SK-N-SH (cell line): ENCODE measurements around the gene XG. TPM values are rescaled to one million over a fixed set of nuclear protein-coding genes. Genes with fewer than 3 reads are reported as not detected.

Source experiments
- CTCF ChIA-PET: fragments of 300-600, 350-600 bp; formaldehyde crosslinking; extraction: SDS; loops from one replicate; lab custom pipeline; 2021; lab: Yijun Ruan, JAX
- POLR2A ChIA-PET: fragments of 350-600 bp; sonication (Branson Sonifier 250); formaldehyde crosslinking; extraction: SDS; loops from one replicate; lab custom pipeline; 2020; ENCODE audit warnings: antibody characterized with exemption, inconsistent platforms; lab: Yijun Ruan, JAX
- DNase-seq: peaks from one replicate; pipeline ENCODE4 v3.0.0; 2012
- H2AFZ ChIP-seq: fragments of 200-600 bp; sonication (generic); 2 replicates; pipeline ENCODE4 v1.8.1; 2016; ENCODE audit warnings: antibody characterized with exemption, mild to moderate bottlenecking, low read depth
- H3F3A ChIP-seq: fragments of 200-600 bp; sonication (generic); replicated peaks from 2 replicates; pipeline ENCODE3; 2016; ENCODE audit warnings: antibody characterized with exemption, mild to moderate bottlenecking; ENCODE audit not compliant: insufficient read depth
- H3K27ac ChIP-seq, 2 experiments: fragments of 200-500 bp in 1 of 2; fragments of 200-600 bp in 1 of 2; sonication (Bioruptor generic) in 1 of 2; sonication (generic), shearing (Covaris generic) in 1 of 2; 2 replicates each; pipeline versions ENCODE4 v1.5.1 to v1.6.1; 2014 to 2016; ENCODE audit warnings: low read depth in 2 of 2, inconsistent platforms in 1 of 2, low read length in 1 of 2, mild to moderate bottlenecking in 1 of 2, mixed read lengths in 1 of 2
- H3K27me3 ChIP-seq: fragments of 200-600 bp; sonication (generic), shearing (Covaris generic); 2 replicates; pipeline ENCODE4 v1.6.1; 2016; ENCODE audit warnings: mixed run types; ENCODE audit not compliant: insufficient read depth
- H3K36me3 ChIP-seq, 2 experiments: fragments of 200-500 bp in 1 of 2; fragments of 200-600 bp in 1 of 2; sonication (Bioruptor generic) in 1 of 2; sonication (generic) in 1 of 2; replicated peaks in 1 of 2; 2 replicates each; pipeline versions ENCODE3 to v1.5.1; 2014 to 2016; ENCODE audit warnings: low read length in 1 of 2, mild to moderate bottlenecking in 1 of 2; ENCODE audit not compliant: insufficient read depth in 2 of 2, control insufficient read depth in 1 of 2
- H3K4me1 ChIP-seq, 2 experiments: fragments of 200-500 bp in 1 of 2; fragments of 200-600 bp in 1 of 2; sonication (Bioruptor generic) in 1 of 2; sonication (generic), shearing (Covaris generic) in 1 of 2; 2 replicates each; pipeline versions ENCODE4 v1.5.1 to v1.6.1; 2014 to 2016; ENCODE audit warnings: low read depth in 1 of 2, low read length in 1 of 2, mixed run types in 1 of 2; ENCODE audit not compliant: insufficient read depth in 2 of 2, control insufficient read depth in 1 of 2
- H3K4me2 ChIP-seq: fragments of 200-600 bp; sonication (generic), shearing (Covaris generic); 2 replicates; pipeline ENCODE4 v1.6.1; 2017; ENCODE audit warnings: mixed run types
- H3K4me3 ChIP-seq, 2 experiments: fragments of 200-500 bp in 1 of 2; fragments of 200-600 bp in 1 of 2; sonication (Bioruptor generic) in 1 of 2; sonication (generic), shearing (Covaris generic) in 1 of 2; 2 replicates each; pipeline versions ENCODE4 v1.5.1 to v1.8.1; 2014 to 2016; ENCODE audit warnings: low read depth in 2 of 2, inconsistent platforms in 1 of 2, low read length in 1 of 2, mild to moderate bottlenecking in 1 of 2, mixed read lengths in 1 of 2, moderate library complexity in 1 of 2
- H3K79me2 ChIP-seq: fragments of 200-600 bp; sonication (generic); 2 replicates; pipeline ENCODE4 v1.8.1; 2017; ENCODE audit warnings: mild to moderate bottlenecking; ENCODE audit not compliant: insufficient read depth
- H3K9ac ChIP-seq: fragments of 200-600 bp; sonication (generic); 2 replicates; pipeline ENCODE4 v1.6.1; 2017; ENCODE audit warnings: mixed run types
- H3K9me2 ChIP-seq: fragments of 200-600 bp; sonication (generic); 2 replicates; pipeline ENCODE4 v1.6.1; 2017; ENCODE audit warnings: mixed run types
- H3K9me3 ChIP-seq: fragments of 200-600 bp; sonication (generic); 2 replicates; pipeline ENCODE4 v1.6.1; 2017; ENCODE audit warnings: mixed run types, mild to moderate bottlenecking, moderate library complexity
- H4K20me1 ChIP-seq: fragments of 200-600 bp; sonication (generic); 2 replicates; pipeline ENCODE4 v1.6.1; 2017; ENCODE audit warnings: mild to moderate bottlenecking, mixed run types; ENCODE audit not compliant: insufficient read depth
- ELF1 ChIP-seq: IDR thresholded peaks from 2 replicates; pipeline ENCODE4 v1.4.0; 2012
- EP300 ChIP-seq, 2 experiments: IDR thresholded peaks; 2 replicates each; pipeline versions ENCODE4 v1.4.0 to v1.6.1; 2012; ENCODE audit warnings: borderline replicate concordance in 1 of 2, low read depth in 1 of 2, low read length in 1 of 2
- EZH2phosphoT487 ChIP-seq: fragments of 200-600 bp; sonication (generic); IDR thresholded peaks from 2 replicates; pipeline ENCODE4 v1.6.1; 2017; ENCODE audit warnings: low read depth, mixed run types, mild to moderate bottlenecking, antibody characterized with exemption, moderate library complexity, borderline replicate concordance
- FOSL2 ChIP-seq: IDR thresholded peaks from 2 replicates; pipeline ENCODE4 v1.4.0; 2012; ENCODE audit warnings: low read depth, mild to moderate bottlenecking, moderate library complexity, borderline replicate concordance
- FOXJ3 ChIP-seq: sonication (generic); formaldehyde crosslinking; IDR thresholded peaks from 2 replicates; pipeline ENCODE4 v1.5.1; 2020; ENCODE audit warnings: mild to moderate bottlenecking, missing genetic modification reagents
- FOXM1 ChIP-seq: IDR thresholded peaks from 2 replicates; pipeline ENCODE4 v1.4.0; 2012; ENCODE audit warnings: low read depth, mild to moderate bottlenecking
- GABPA ChIP-seq: IDR thresholded peaks from 2 replicates; pipeline ENCODE4 v1.4.0; 2012; ENCODE audit warnings: low read depth, mild to moderate bottlenecking
- GATA2 ChIP-seq: sonication (generic); formaldehyde crosslinking; IDR thresholded peaks from 2 replicates; pipeline ENCODE4 v1.5.0; 2020; ENCODE audit warnings: mild to moderate bottlenecking, missing genetic modification reagents
- JUND ChIP-seq: IDR thresholded peaks from 2 replicates; pipeline ENCODE4 v1.4.0; 2012
- MEF2A ChIP-seq: IDR thresholded peaks from 2 replicates; pipeline ENCODE4 v1.4.0; 2012; ENCODE audit warnings: low read depth, borderline replicate concordance
- NFIC ChIP-seq: IDR thresholded peaks from 2 replicates; pipeline ENCODE4 v1.4.0; 2012; ENCODE audit warnings: borderline replicate concordance
- NRF1 ChIP-seq: IDR thresholded peaks from 2 replicates; pipeline ENCODE4 v1.6.1; 2012; ENCODE audit warnings: low read depth, mild to moderate bottlenecking, low read length
- PBX3 ChIP-seq: IDR thresholded peaks from 2 replicates; pipeline ENCODE4; 2012
- RAD21 ChIP-seq: IDR thresholded peaks from 2 replicates; pipeline ENCODE4 v1.6.1; 2012; ENCODE audit warnings: mild to moderate bottlenecking, low read length
- RCOR1 ChIP-seq: fragments of 150-350 bp; IDR thresholded peaks from 2 replicates; pipeline ENCODE4 v1.6.1; 2017; ENCODE audit warnings: antibody characterized with exemption, low read length
- RXRA ChIP-seq: IDR thresholded peaks from 2 replicates; pipeline ENCODE4 v1.4.0; 2012; ENCODE audit warnings: low read depth, mild to moderate bottlenecking, borderline replicate concordance
- TCF12 ChIP-seq: IDR thresholded peaks from 2 replicates; pipeline ENCODE4 v1.4.0; 2012
- TEAD4 ChIP-seq: IDR thresholded peaks from 2 replicates; pipeline ENCODE4 v1.4.0; 2012; ENCODE audit warnings: mild to moderate bottlenecking, borderline replicate concordance; ENCODE audit not compliant: insufficient read depth
- USF2 ChIP-seq: fragments of 150-350 bp; IDR thresholded peaks from 2 replicates; pipeline ENCODE4 v1.6.1; 2017; ENCODE audit warnings: antibody characterized with exemption, low read length, low read depth, borderline replicate concordance
- YY1 ChIP-seq: IDR thresholded peaks from 2 replicates; pipeline ENCODE4 v1.4.0; 2012; ENCODE audit warnings: low read depth, mild to moderate bottlenecking
- WGBS: methylation state at CpG from one replicate; pipeline ENCODE4 v1.1.6; 2017; ENCODE audit warnings: low lambda C conversion rate; 5-methylcytosine and 5-hydroxymethylcytosine counted together
- polyA plus RNA-seq, 3 experiments: library from polyadenylated mRNA; depleted of rRNA; stranded (reverse); fragments of >200 nt; gene quantifications; 2 replicates each; pipeline ENCODE4 v1.2.3, GENCODE V29; 2012
- TF ChIP-seq, protein P1 (sequence below): fragments of 150-350 bp; IDR thresholded peaks from 2 replicates; pipeline ENCODE4 v1.6.1; 2016; ENCODE audit warnings: mild to moderate bottlenecking, low read depth, low read length
- TF ChIP-seq, protein P2 (sequence below): IDR thresholded peaks from 2 replicates; pipeline ENCODE4 v1.4.0; 2012; ENCODE audit warnings: low read depth, borderline replicate concordance
- TF ChIP-seq, protein P3 (sequence below): IDR thresholded peaks from 2 replicates; pipeline ENCODE4 v1.4.0; 2012; ENCODE audit warnings: low read depth, borderline replicate concordance

Gene XG
- polyA plus RNA-seq, 1 of the 3 experiments (the other 2 are of a cell fraction): 0.76 TPM

GRCh38 chrX:2782778-2783177 is 30.9 kb downstream of the XG start:
- H2AFZ ChIP-seq: no peak overlapping the region
- H3K4me2 ChIP-seq: no peak overlapping the region
- no peak overlapping the region for H3K9ac ChIP-seq
- no peaks in the 10 kb centered on the region for H4K20me1 ChIP-seq
- 16% methylated on average over 4 of the region's 4 CpGs for WGBS
- no peaks in the 10 kb centered on the region for H3K9me2 ChIP-seq
- no peaks in the 10 kb centered on the region for H3K79me2 ChIP-seq
- no peaks in the 10 kb centered on the region for H3K4me1 ChIP-seq
- DNase-seq: no peak
- H3F3A ChIP-seq: no peaks in the 10 kb centered on the region
- peaks cover 10% of the 10 kb centered on the region; the same call in 1 of the 2 replicates for H3K27me3 ChIP-seq
- no peaks in the 10 kb centered on the region for H3K9me3 ChIP-seq
- no peak overlapping the region for H3K4me3 ChIP-seq
- H3K36me3 ChIP-seq: no peaks in the 10 kb centered on the region
- no peak overlapping the region for H3K27ac ChIP-seq
- TF ChIP-seq RXRA (no peak), FOSL2 (no peak), NFIC (no peak), RCOR1 (no peak), TEAD4 (no peak), EZH2phosphoT487 (no peak), FOXM1 (no peak), YY1 (no peak), FOXJ3 (no peak), GATA2 (no peak), NRF1 (no peak), ELF1 (no peak), PBX3 (no peak), USF2 (no peak), TCF12 (no peak), JUND (no peak), GABPA (no peak)
- TF ChIP-seq, protein P1, sequence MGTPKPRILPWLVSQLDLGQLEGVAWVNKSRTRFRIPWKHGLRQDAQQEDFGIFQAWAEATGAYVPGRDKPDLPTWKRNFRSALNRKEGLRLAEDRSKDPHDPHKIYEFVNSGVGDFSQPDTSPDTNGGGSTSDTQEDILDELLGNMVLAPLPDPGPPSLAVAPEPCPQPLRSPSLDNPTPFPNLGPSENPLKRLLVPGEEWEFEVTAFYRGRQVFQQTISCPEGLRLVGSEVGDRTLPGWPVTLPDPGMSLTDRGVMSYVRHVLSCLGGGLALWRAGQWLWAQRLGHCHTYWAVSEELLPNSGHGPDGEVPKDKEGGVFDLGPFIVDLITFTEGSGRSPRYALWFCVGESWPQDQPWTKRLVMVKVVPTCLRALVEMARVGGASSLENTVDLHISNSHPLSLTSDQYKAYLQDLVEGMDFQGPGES: no peak
- TF ChIP-seq, all 33 proteins: peak for 0
- ChIA-PET CTCF (no interaction called here), POLR2A (no interaction called here)

DNA sequence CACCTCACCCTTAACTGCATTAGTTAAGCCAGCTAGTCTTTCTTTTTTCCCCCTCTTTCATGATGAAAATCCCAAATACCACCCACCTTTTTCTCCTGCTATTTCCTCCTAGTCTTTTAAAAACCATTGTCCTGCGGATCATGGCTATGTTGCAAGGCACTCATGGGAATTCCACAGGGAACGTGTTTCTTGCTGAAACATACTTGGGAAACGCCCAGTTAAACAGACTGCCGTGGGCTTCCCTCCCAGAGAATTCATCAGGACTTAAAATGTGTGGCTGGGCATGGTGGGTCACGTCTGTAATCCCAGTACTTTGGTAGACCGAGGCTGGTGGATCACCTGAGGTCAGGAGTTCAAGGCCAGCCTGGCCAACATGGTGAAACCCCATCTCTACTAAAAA is 32.2 kb downstream of the XG start:
- DNase-seq: no peak
- 22% methylated on average over 6 of the region's 6 CpGs for WGBS
- Histone ChIP-seq H3K27me3 (peaks cover 6% of the 10 kb centered on the region; the same call in 1 of the 2 replicates), H4K20me1 (no peaks in the 10 kb centered on the region), H3F3A (no peaks in the 10 kb centered on the region), H2AFZ (no peak overlapping the region), H3K9ac (no peak overlapping the region), H3K4me2 (no peak overlapping the region), H3K27ac (no peak overlapping the region), H3K9me2 (no peaks in the 10 kb centered on the region), H3K9me3 (no peaks in the 10 kb centered on the region), H3K79me2 (no peaks in the 10 kb centered on the region), H3K4me1 (no peaks in the 10 kb centered on the region), H3K36me3 (no peaks in the 10 kb centered on the region), H3K4me3 (no peak overlapping the region)
- ChIA-PET POLR2A (no interaction called here), CTCF (no interaction called here)
- TF ChIP-seq YY1 (no peak), RAD21 (no peak), RXRA (no peak), NFIC (no peak), GABPA (no peak), NRF1 (no peak), EP300 (IDR thresholded peaks at IDR 0.05; ENCODE audit: borderline replicate concordance in 1 of 2, low read depth in 1 of 2, low read length in 1 of 2) (no peak), MEF2A (no peak)
- TF ChIP-seq, protein P2, sequence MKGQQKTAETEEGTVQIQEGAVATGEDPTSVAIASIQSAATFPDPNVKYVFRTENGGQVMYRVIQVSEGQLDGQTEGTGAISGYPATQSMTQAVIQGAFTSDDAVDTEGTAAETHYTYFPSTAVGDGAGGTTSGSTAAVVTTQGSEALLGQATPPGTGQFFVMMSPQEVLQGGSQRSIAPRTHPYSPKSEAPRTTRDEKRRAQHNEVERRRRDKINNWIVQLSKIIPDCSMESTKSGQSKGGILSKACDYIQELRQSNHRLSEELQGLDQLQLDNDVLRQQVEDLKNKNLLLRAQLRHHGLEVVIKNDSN: no peak
- TF ChIP-seq, protein P3, sequence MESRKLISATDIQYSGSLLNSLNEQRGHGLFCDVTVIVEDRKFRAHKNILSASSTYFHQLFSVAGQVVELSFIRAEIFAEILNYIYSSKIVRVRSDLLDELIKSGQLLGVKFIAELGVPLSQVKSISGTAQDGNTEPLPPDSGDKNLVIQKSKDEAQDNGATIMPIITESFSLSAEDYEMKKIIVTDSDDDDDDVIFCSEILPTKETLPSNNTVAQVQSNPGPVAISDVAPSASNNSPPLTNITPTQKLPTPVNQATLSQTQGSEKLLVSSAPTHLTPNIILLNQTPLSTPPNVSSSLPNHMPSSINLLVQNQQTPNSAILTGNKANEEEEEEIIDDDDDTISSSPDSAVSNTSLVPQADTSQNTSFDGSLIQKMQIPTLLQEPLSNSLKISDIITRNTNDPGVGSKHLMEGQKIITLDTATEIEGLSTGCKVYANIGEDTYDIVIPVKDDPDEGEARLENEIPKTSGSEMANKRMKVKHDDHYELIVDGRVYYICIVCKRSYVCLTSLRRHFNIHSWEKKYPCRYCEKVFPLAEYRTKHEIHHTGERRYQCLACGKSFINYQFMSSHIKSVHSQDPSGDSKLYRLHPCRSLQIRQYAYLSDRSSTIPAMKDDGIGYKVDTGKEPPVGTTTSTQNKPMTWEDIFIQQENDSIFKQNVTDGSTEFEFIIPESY: no peak
